Panc1 (cell line): ENCODE measurements around the gene VNN1. TPM values are rescaled to one million over a fixed set of nuclear protein-coding genes. Genes with fewer than 3 reads are reported as not detected.

ENCODE experiments used
- ATAC-seq: fragments of 200-7000 bp; cut with Tn5 transposase; 2 replicates; pipeline ENCODE4 v1.9.1; 2020; ENCODE audit warnings: mild to moderate bottlenecking, moderate library complexity
- BruUV-seq: library from RNA; stranded (reverse); fragments of 400-500 nt; replicated peaks from 2 replicates; lab custom pipeline; 2021; lab: Mats Ljungman, UMichigan
- CTCF ChIA-PET: fragments of 300-600 bp; sonication (Branson Sonifier 250); formaldehyde crosslinking; loops from one replicate; lab custom pipeline; 2022; ENCODE audit warnings: antibody characterized with exemption; lab: Charles Lee
- POLR2A ChIA-PET: fragments of 300-600 bp; sonication (Branson Sonifier 250); formaldehyde crosslinking; loops from one replicate; lab custom pipeline; 2022; ENCODE audit warnings: antibody characterized with exemption; lab: Charles Lee
- DNase-seq: peaks from one replicate; pipeline ENCODE4 v3.0.0-alpha.2; 2010; ENCODE audit warnings: low read depth, low spot score
- H3K27ac ChIP-seq: 2 replicates; pipeline ENCODE4 v1.5.1; 2011; ENCODE audit warnings: mild to moderate bottlenecking, low read length, inconsistent platforms
- H3K27me3 ChIP-seq: fragments of 200-500 bp; sonication (Bioruptor generic); 2 replicates; pipeline ENCODE4 v1.6.0; 2014; ENCODE audit warnings: low read length, inconsistent platforms; ENCODE audit not compliant: control insufficient read depth, insufficient read depth
- H3K36me3 ChIP-seq: fragments of 200-500 bp; sonication (Bioruptor generic); 2 replicates; pipeline ENCODE4 v1.5.1; 2014; ENCODE audit warnings: inconsistent platforms, mild to moderate bottlenecking, low read length, moderate library complexity; ENCODE audit not compliant: control insufficient read depth, insufficient read depth
- H3K4me1 ChIP-seq: 2 replicates; pipeline ENCODE4 v1.5.1; 2011; ENCODE audit warnings: inconsistent platforms, mild to moderate bottlenecking, low read length, moderate library complexity; ENCODE audit not compliant: control insufficient read depth, insufficient read depth
- H3K4me3 ChIP-seq, 2 experiments: 2 replicates each; pipeline ENCODE4 v1.5.1; 2011 to 2012; ENCODE audit warnings: low read depth in 2 of 2, low read length in 2 of 2, mild to moderate bottlenecking in 2 of 2, inconsistent platforms in 1 of 2, moderate library complexity in 1 of 2
- H3K9me3 ChIP-seq: fragments of 200-500 bp; sonication (Bioruptor generic); 2 replicates; pipeline ENCODE4 v1.5.1; 2014; ENCODE audit warnings: low read depth, mild to moderate bottlenecking, inconsistent platforms, low read length, moderate library complexity; ENCODE audit not compliant: control insufficient read depth, insufficient read depth
- CTCF ChIP-seq: fragments of 450-650 bp; IDR thresholded peaks from 2 replicates; pipeline ENCODE4 v1.5.1; 2017; ENCODE audit warnings: mild to moderate bottlenecking
- POLR2AphosphoS5 ChIP-seq: IDR thresholded peaks from 2 replicates; pipeline ENCODE4 v1.6.1; 2012; ENCODE audit warnings: mild to moderate bottlenecking, low read depth, low read length, moderate library complexity
- REST ChIP-seq, 2 experiments: IDR thresholded peaks; 2 replicates each; pipeline ENCODE4 v1.6.1; 2011 to 2012; ENCODE audit warnings: low read depth in 2 of 2, control low read depth in 1 of 2, low read length in 1 of 2, mild to moderate bottlenecking in 1 of 2, moderate library complexity in 1 of 2; ENCODE audit not compliant: insufficient read depth in 1 of 2
- SIN3A ChIP-seq: IDR thresholded peaks from 2 replicates; pipeline ENCODE4 v1.6.1; 2012; ENCODE audit warnings: low read depth, mild to moderate bottlenecking, low read length, moderate library complexity, borderline replicate concordance; ENCODE audit not compliant: insufficient read depth
- TCF7L2 ChIP-seq: IDR thresholded peaks from 2 replicates; pipeline ENCODE4 v1.6.1; 2011; ENCODE audit warnings: mild to moderate bottlenecking, low read depth, low read length, inconsistent platforms
- in situ Hi-C: cut with HindIII; loops from 2 replicates; pipeline ENCODE4 v1.10.0; 2016; ENCODE audit warnings: low sequenced_read_pairs, low pct_unique_long_range_greater_than_20kb
- intact Hi-C: fragments of 100-400 bp; cut with micrococcal nuclease; formaldehyde crosslinking; loops from one replicate; pipeline ENCODE4 v1.10.0; 2022; ENCODE audit not compliant: unreplicated experiment
- total RNA-seq: library from RNA; stranded (reverse); gene quantifications from one replicate; pipeline ENCODE4 v1.2.1, GENCODE V29; 2021; ENCODE audit not compliant: unreplicated experiment

VNN1 gene
- total RNA-seq, 1 experiment from 2014 or later, result not detected

DNA sequence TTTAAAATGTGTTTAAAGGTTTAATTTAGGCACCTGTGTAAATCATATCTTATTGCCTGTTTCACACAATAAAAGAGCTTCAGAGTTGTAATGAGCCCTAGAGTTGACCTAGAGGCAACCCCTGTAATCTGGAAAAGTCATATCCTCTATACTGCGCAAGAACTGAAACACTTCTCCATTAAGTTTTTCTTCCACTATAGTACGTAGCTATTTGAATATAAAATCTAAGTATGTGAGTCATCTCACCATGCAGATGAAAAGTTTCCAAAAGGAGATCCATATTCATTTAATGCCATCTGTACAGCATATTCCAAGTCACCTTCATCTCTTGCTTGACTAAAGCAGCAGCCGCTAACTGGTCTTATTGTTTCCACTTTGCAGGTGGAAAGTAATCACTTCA is 28.8 kb downstream of the VNN1 start:
- H3K36me3 ChIP-seq, result no peaks in the 10 kb centered on the region
- no peak for ATAC-seq
- H3K4me3 ChIP-seq, result no peak overlapping the region
- intact Hi-C loops, result no loop called here
- H3K27me3 ChIP-seq, result no peaks in the 10 kb centered on the region
- H3K27ac ChIP-seq, result no peak overlapping the region
- ChIA-PET CTCF (no interaction called here), POLR2A (interaction anchor here (0.6 kb wide), 1 partner anchor 11 kb away, joined by 3 read pairs; no protein-coding TSS in a partner anchor)
- no peaks in the 10 kb centered on the region for H3K9me3 ChIP-seq
- no peaks in the 10 kb centered on the region for H3K4me1 ChIP-seq
- TF ChIP-seq SIN3A (no peak), CTCF (no peak), POLR2AphosphoS5 (no peak), TCF7L2 (no peak), REST (IDR thresholded peaks at IDR 0.05; ENCODE audit: insufficient read depth in 1 of 2, low read depth in 2 of 2, low read length in 1 of 2) (no peak)
- no peak for DNase-seq
- no TSS peak for BruUV-seq
- in situ Hi-C loops, result no loop called here

- Histone ChIP-seq H3K4me1 (no peaks in the 10 kb centered on the region), H3K4me3 (no peak overlapping the region), H3K36me3 (no peaks in the 10 kb centered on the region), H3K27ac (no peak overlapping the region), H3K27me3 (no peaks in the 10 kb centered on the region), H3K9me3 (no peaks in the 10 kb centered on the region)
- ChIA-PET POLR2A (interaction anchor here (0.6 kb wide), 1 partner anchor 12 kb away, joined by 3 read pairs; no protein-coding TSS in a partner anchor), CTCF (no interaction called here)
- BruUV-seq, result no TSS peak
- ATAC-seq (no peak), DNase-seq (no peak)
- intact Hi-C loops, result no loop called here
- TF ChIP-seq CTCF (no peak), POLR2AphosphoS5 (no peak), SIN3A (no peak), TCF7L2 (no peak), REST (IDR thresholded peaks at IDR 0.05; ENCODE audit: insufficient read depth in 1 of 2, low read depth in 2 of 2, low read length in 1 of 2) (no peak)
- in situ Hi-C loops, result no loop called here
Measured at GRCh38 chr6:132684272-132684671, 29.6 kb downstream of the VNN1 start.
